Ramos (cell line): ENCODE data around the gene AMIGO1.

Source experiments
- in situ Hi-C: fragments of 300-500 bp; cut with MboI; formaldehyde crosslinking; loops from one replicate; pipeline ENCODE4 v1.14.3; 2022; ENCODE audit warnings: low sequenced_read_pairs; ENCODE audit not compliant: unreplicated experiment

The AMIGO1 gene

GRCh38 chr1:109468061-109468460, 41.5 kb downstream of the AMIGO1 start:
- in situ Hi-C loops: no loop called here

- in situ Hi-C loops: no loop called here
Measured at GRCh38 chr1:109467301-109467777, 42.2 kb downstream of the AMIGO1 start.

DNA sequence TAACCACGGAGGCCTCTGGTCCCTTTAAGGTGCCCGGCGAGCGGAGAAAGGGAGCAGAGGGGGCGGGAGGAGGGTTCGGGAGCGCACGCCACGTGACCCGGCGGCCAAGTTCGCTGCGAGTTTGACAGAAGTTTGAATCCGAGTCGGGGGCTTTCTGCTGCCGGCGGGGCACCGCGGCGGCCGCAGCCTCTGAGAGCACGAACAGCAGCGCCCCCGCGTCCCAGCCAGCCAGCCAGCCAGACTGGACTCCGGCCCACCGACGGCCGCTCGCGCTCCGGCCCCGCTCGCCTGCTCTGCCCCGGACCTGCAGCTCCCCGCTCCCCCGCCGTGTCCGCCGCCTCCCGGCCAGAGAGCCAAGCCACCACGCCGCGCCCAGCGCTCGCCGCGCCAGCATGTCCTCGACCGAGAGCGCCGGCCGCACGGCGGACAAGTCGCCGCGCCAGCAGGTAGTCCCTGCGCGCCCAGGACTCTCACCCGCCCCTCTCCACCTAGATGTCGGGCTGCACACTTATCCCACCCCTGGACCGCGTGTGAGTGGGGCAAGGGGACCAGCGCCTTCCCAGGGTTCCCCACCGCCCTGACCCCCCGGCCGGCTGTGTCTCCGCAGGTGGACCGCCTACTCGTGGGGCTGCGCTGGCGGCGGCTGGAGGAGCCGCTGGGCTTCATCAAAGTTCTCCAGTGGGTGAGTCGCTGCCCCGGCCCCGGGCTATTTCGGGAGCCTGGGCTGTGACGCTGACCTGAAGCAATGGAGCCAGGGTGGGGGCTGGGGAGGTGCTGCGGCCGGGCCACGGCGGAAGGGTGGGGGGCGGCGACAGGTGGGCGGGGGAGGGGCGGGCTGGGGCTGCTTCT, 42.9 kb downstream of the AMIGO1 start, which contains the start of gene SYPL2:
Gene SYPL2, plus strand, starts transcription at position 95 of the 849 bp plus-strand sequence. Its CDS starts 298 bp downstream, at position 393.
- in situ Hi-C loops: no loop called here

- in situ Hi-C loops: no loop called here
Measured at GRCh38 chr1:109466125-109466451, 43.4 kb downstream of the AMIGO1 start.

- in situ Hi-C loops: no loop called here
Measured at GRCh38 chr1:109457819-109458218, 51.7 kb downstream of the AMIGO1 start.

DNA sequence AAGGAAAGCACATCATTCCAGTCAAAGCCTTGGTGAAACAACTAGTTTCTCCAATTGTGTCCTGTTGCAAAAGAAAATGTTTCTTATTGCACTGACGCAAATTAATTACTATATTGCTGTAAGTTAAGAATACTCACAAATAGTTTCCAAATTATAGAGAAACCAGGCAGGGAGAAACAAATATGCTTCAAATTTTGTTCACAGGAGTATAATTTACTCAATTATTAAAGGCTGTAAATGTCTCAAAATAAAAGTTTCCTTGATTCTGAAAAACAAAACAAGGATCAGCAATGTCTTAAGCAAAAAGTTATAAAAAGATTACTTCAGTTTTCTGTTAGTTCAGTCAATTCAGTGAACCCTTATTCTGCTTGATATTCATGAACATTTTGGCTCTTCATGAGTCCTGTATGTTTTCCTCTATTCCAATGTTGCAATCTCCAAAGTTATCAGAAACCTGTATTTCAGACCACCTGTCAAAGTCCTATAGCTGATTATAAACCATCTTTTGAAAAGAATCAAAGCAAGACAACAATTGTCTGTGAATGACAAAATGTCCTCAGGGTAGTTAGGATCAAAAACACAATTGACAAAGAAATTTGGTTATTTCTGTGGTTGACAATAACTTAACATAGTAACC, 54.9 kb downstream of the AMIGO1 start:
- in situ Hi-C loops: no loop called here
